Aorta (tissue), 5 donors: Measurements from ENCODE around the gene RBM4. TPM values are rescaled to one million over a fixed set of nuclear protein-coding genes. Genes with fewer than 3 reads are reported as not detected.

Experiments
- ATAC-seq: fragments of 200-7000 bp; cut with Tn5 transposase; one replicate; pipeline ENCODE4 v1.9.1; 2022; ENCODE audit warnings: moderate library complexity; ENCODE audit not compliant: low FRiP score
- DNase-seq, 2 donors: peaks; one replicate each; pipeline ENCODE4 v3.0.0-alpha.2; 2020
- H3K27ac ChIP-seq, 2 donors: one replicate each; pipeline ENCODE4 v1.5.1; 2013; ENCODE audit warnings: low read length in 2 of 2, mild to moderate bottlenecking in 2 of 2, moderate library complexity in 2 of 2, control low read depth in 1 of 2, inconsistent platforms in 1 of 2, low read depth in 1 of 2
- H3K27me3 ChIP-seq, 2 donors: one replicate each; pipeline ENCODE4 v1.6.1; 2013; ENCODE audit warnings: control low read depth in 1 of 2, low read length in 1 of 2, mild to moderate bottlenecking in 1 of 2, moderate library complexity in 1 of 2; ENCODE audit not compliant: insufficient read depth in 2 of 2, control insufficient read depth in 1 of 2
- H3K36me3 ChIP-seq, 2 donors: one replicate each; pipeline ENCODE4 v1.6.1; 2013; ENCODE audit warnings: control low read depth in 1 of 2, low read length in 1 of 2, mild to moderate bottlenecking in 1 of 2; ENCODE audit not compliant: insufficient read depth in 2 of 2, control insufficient read depth in 1 of 2
- H3K4me1 ChIP-seq, 2 donors: one replicate each; pipeline ENCODE4 v1.6.1; 2013; ENCODE audit warnings: low read length in 2 of 2, control low read depth in 1 of 2, mild to moderate bottlenecking in 1 of 2, moderate library complexity in 1 of 2; ENCODE audit not compliant: insufficient read depth in 2 of 2, control insufficient read depth in 1 of 2
- H3K4me3 ChIP-seq, 2 donors: one replicate each; pipeline ENCODE4 v1.5.1; 2013; ENCODE audit warnings: low read length in 2 of 2, control low read depth in 1 of 2, mild to moderate bottlenecking in 1 of 2
- H3K9me3 ChIP-seq: one replicate; pipeline ENCODE4 v1.6.1; 2013; ENCODE audit warnings: mild to moderate bottlenecking, low read length; ENCODE audit not compliant: control insufficient read depth
- WGBS, 2 donors: extraction: QIAGEN DNeasy Blood & Tissue Kit; methylation state at CpG; one replicate each; pipeline ENCODE4 v1.1.7; 2013; 5-methylcytosine and 5-hydroxymethylcytosine counted together
- intact Hi-C, 2 donors: fragments of 100-400 bp; cut with DNase I; formaldehyde crosslinking; loops; one replicate each; pipeline versions ENCODE4 v1.14.2 to v1.15.0; 2022
- polyA plus RNA-seq, 2 donors: library from polyadenylated mRNA; stranded (reverse); fragments of 200-250 nt; gene quantifications; one replicate each; pipeline ENCODE4 v1.2.3, GENCODE V29; 2013
- total RNA-seq, 2 donors: library from RNA; stranded (reverse); fragmentation: NEBNext Ultra II Directional; extraction: Animal tissue kit (Norgen Biotek cat#: 25700); gene quantifications; one replicate each; pipeline ENCODE4 v1.2.1, GENCODE V29; 2021
- donor health status: healthy with polysubstance abuse.
- donor health status: Bipolar disorder and iron deficiency.
- donor health status: DM: no; HTN: no; CAD: no.
- donor health status: DM: no; HTN: no; CAD: no.
- donor health status: DM: yes; HTN: yes; CAD: no.

The RBM4 gene
- total and polyA plus RNA-seq, 4 donors = 78.6 to 98.1 (median 89.0) TPM

- Histone ChIP-seq H3K27me3 (no peaks in the 10 kb centered on the region), H3K27ac (no peak overlapping the region), H3K36me3 (no peaks in the 10 kb centered on the region), H3K4me3 (no peak overlapping the region), H3K4me1 (no peaks in the 10 kb centered on the region), H3K9me3 (no peaks in the 10 kb centered on the region)
- DNase-seq (peak in 1 of 2 donors; percentile 67), ATAC-seq (no peak)
- intact Hi-C loops = loop anchor here in 1 of 2 donors (10.0 kb wide), 1 partner anchor 283 kb away; no protein-coding TSS in a partner anchor
- WGBS, 2 donors = 84 to 88% methylated on average over 13 of the region's 13 CpGs
These were observed 49.4 kb downstream of the RBM4 start for GRCh38 chr11:66687831-66688281.

DNA sequence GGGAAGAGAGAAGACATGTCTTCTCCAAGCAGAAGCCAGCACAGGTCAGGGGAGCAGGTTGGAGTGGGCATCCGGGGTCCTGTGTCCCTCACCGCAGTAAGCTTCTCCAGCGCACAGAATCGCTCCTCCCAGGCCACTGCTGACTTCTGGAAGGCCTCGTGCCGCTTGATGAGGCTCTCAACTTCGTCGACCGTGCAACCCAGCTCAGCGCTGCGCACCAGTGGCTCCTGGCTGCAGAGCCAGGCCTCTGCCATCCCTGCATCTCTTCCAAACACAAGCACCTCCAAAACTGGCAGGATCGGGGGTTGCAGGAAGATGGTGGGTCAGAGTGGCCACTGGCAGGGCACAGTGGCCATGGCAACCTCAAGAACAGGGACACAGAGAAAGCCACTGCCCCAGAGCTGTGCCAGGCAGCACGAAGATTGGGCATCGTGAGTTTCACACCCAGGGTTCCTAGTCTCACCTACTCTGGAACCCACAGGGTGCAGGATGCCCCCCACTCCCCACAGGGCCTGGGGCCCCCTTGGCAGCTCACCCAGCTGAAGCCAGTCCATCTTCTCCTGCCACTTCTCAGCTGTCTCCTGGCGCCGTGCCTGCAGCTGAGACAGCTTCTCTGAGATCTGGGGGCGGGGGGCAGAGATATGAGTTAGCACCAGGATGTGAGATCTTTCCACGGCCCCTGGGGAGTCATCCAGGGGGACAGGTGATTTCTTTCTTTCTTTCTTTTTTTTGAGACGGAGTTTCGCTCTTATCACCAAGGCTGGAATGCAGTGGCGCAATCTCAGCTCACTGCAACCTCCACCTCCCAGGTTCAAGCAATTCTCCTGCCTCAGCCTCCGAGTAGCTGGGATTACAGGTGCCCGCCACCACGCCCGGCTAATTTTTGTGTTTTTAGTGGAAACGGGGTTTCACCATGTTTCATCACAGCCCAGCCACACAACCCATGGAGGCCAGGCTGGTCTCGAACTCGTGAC, 50.3 kb downstream of the RBM4 start:
- Histone ChIP-seq H3K36me3 (no peaks in the 10 kb centered on the region), H3K27ac (no peak overlapping the region), H3K4me1 (no peaks in the 10 kb centered on the region), H3K9me3 (no peaks in the 10 kb centered on the region), H3K27me3 (no peaks in the 10 kb centered on the region), H3K4me3 (no peak overlapping the region)
- ATAC-seq = no peak
- peak in 1 of 2 donors; percentile 70 for DNase-seq
- WGBS, 2 donors = 87% methylated on average over 28 of the region's 28 CpGs
- intact Hi-C loops = loop anchor here in 1 of 2 donors (10.0 kb wide), 1 partner anchor 284 kb away; no protein-coding TSS in a partner anchor

DNA sequence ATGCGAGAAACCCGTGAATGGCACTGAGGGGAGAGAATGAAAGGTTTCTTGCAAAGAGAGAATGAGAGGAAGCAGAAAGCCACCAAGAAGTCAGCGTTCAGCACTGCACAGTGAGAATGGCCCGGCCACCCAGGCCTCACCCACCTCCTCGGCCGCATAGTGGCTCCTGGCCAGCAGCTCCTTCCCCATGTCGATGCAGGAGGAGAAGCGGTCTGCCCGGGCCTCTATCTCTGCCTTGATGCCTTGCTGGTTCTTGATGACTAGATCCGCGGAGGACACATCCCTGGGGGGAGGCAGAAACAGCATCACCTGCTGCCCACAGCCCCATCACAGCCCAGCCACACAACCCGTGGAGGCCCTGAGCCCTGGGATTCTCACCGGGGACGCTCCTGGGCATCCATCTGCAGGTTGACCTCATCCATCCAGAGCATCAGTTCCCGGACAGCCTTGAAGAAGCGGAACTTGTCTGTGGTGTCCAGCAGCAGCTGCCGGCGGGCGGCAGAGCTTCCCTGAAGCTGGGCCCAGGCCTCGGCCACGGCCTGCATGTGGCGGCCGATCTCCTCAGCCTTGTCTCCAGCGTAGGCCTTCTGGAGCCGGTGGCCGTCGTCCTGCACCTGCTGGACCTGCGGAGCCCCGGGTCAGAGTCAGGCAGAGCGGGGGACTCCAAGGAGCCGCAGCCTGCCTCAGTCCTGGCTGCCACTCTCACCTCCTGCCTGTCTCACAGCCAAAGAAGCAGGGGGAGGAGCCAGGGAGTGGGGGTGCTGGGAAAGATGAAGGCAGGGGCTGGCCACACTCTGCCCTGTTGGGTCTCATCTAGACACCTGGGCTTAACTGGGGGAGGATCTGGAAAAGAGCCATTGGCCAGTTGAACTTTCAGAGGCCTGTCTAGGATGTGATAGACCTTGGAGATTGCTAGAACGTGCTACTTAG, 51.4 kb downstream of the RBM4 start:
- Histone ChIP-seq H3K36me3 (no peaks in the 10 kb centered on the region), H3K4me1 (no peaks in the 10 kb centered on the region), H3K9me3 (no peaks in the 10 kb centered on the region), H3K27ac (no peak overlapping the region), H3K27me3 (no peaks in the 10 kb centered on the region), H3K4me3 (no peak overlapping the region)
- intact Hi-C loops = loop anchor here (5.0 to 10.0 kb wide), 2 partner anchors 192 to 285 kb away; no protein-coding TSS in a partner anchor
- ATAC-seq (no peak), DNase-seq (peak in 1 of 2 donors; percentile 61)
- WGBS, 2 donors = 92 to 93% methylated on average over 32 of the region's 32 CpGs

DNA sequence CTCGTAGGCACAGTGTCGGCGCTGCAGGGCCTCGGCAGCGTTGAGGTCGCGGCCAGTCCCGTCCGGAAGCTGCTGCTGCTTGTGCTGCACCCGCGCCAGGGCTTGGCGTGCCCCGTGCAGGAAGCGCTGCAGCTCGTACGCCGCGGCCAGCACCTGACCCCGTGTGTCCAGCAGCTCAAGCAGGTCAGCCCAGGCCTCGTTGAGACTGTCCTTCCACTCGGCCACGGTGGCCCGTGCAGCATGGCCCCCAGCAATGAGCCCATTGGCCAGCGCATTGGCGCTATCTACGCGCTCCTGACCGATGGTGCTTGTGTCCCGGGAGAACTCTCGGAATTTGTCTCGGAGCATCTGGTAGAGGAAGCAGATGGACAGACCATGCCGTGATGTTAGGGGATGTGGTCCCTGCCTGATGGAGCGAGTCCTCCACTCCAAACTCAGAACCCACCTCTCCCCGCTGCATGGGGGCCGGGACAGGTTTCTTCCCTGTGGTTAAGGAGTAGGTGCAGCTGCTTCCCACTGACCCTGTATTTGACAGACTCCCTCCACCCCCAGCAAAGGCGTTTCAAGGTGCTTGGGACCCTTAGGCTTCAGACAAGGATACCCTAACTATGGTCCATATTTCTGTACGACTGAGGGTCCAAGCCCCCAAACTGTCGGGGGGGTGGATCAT, 52.9 kb downstream of the RBM4 start:
- Histone ChIP-seq H3K4me1 (no peaks in the 10 kb centered on the region), H3K36me3 (no peaks in the 10 kb centered on the region), H3K27ac (no peak overlapping the region), H3K9me3 (no peaks in the 10 kb centered on the region), H3K27me3 (no peaks in the 10 kb centered on the region), H3K4me3 (no peak overlapping the region)
- intact Hi-C loops = loop anchor here in 1 of 2 donors (5.0 kb wide), 1 partner anchor 191 kb away; no protein-coding TSS in a partner anchor
- no peak for ATAC-seq
- WGBS, 2 donors = 93 to 94% methylated on average over 38 of the region's 38 CpGs
- peak; percentile 21 to 71 for DNase-seq

DNA sequence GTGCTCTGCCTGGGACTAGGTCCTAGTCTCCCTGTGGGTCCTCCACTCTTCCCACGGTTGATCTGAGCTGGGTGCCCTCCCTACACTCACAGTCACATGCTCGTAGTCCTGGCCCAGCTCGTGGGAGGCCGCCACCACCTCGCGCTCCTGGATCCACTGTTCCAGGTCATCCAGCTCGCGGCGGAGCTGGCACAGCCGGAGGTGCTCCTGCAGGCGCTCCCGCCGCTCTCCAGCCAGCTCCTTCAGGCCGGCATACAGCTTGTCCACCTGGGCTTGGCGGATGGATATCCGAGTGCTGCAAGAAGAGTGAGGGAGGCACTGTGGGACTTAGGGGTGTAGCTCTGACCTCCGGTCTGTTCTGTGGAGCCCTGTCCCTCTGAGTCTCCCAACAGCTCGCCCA, 53.9 kb downstream of the RBM4 start:
- Histone ChIP-seq H3K4me1 (no peaks in the 10 kb centered on the region), H3K36me3 (no peaks in the 10 kb centered on the region), H3K27ac (no peak overlapping the region), H3K9me3 (no peaks in the 10 kb centered on the region), H3K27me3 (no peaks in the 10 kb centered on the region), H3K4me3 (no peak overlapping the region)
- ATAC-seq (no peak), DNase-seq (peak in 1 of 2 donors; percentile 38)
- intact Hi-C loops = loop anchor here in 1 of 2 donors (5.0 kb wide), 1 partner anchor 190 kb away; no protein-coding TSS in a partner anchor
- WGBS, 2 donors = 90 to 91% methylated on average over 18 of the region's 18 CpGs

GRCh38 chr11:66692871-66693331, 54.4 kb downstream of the RBM4 start:
- no peak for ATAC-seq
- H3K27ac ChIP-seq = no peak overlapping the region
- no peak overlapping the region for H3K4me3 ChIP-seq
- no peaks in the 10 kb centered on the region for H3K36me3 ChIP-seq
- 92 to 93% methylated on average over 20 of the region's 20 CpGs for WGBS, 2 donors
- H3K27me3 ChIP-seq = no peaks in the 10 kb centered on the region
- intact Hi-C loops = loop anchor here in 1 of 2 donors (5.0 kb wide), 1 partner anchor 189 kb away; no protein-coding TSS in a partner anchor
- no peaks in the 10 kb centered on the region for H3K4me1 ChIP-seq
- DNase-seq = peak in 1 of 2 donors; percentile 33
- no peaks in the 10 kb centered on the region for H3K9me3 ChIP-seq

- intact Hi-C loops = loop anchor here (1.0 to 5.0 kb wide), 3 partner anchors 141 to 189 kb away; no protein-coding TSS in a partner anchor
- 94 to 98% methylated on average over 15 of the region's 15 CpGs for WGBS, 2 donors
These were observed 55.0 kb downstream of the RBM4 start for GRCh38 chr11:66693356-66694055.

More at GRCh38 chr11:66693356-66694055, 55.0 kb downstream of the RBM4 start:
- Histone ChIP-seq H3K4me1 (no peaks in the 10 kb centered on the region), H3K9me3 (no peaks in the 10 kb centered on the region), H3K27me3 (no peaks in the 10 kb centered on the region), H3K36me3 (no peaks in the 10 kb centered on the region), H3K4me3 (no peak overlapping the region), H3K27ac (no peak overlapping the region)
- ATAC-seq = no peak
- no peak for DNase-seq
